ENCODE measurements around the gene EFNA2. TPM values are rescaled to one million over a fixed set of nuclear protein-coding genes. Genes with fewer than 3 reads are reported as not detected.

The EFNA2 gene
- total and polyA plus RNA-seq, 8 donors = 0.15 to 21.1 (median 0.55) TPM; not detected in 5

GRCh38 chr19:1307755-1308303 is 22.2 kb downstream of the EFNA2 start:
- Histone ChIP-seq H3K9me3 (no peaks in the 10 kb centered on the region), H3K4me3 (no peak overlapping the region), H3K27me3 (peaks cover 0 to 41% (median 18%) of the 10 kb centered on the region in 3 donors), H3K4me1 (peaks cover 0 to 8% (median 0%) of the 10 kb centered on the region in 4 donors), H3K36me3 (no peaks in the 10 kb centered on the region), H3K27ac (no peak overlapping the region)
- intact Hi-C loops (cut with DNase I; ENCODE audit: low total_unique reads) = no loop called here
- WGBS, 5 donors = 89 to 95% (median 93%) methylated on average over 19 to 20 of the region's 20 CpGs
- TF ChIP-seq POLR2AphosphoS5 (IDR thresholded peaks at IDR 0.05) (no peak), POLR2A (IDR thresholded peaks at IDR 0.05) (no peak), EP300 (IDR thresholded peaks at IDR 0.05) (no peak), CTCF (IDR thresholded peaks at IDR 0.05) (no peak)
- DNase-seq = no peak

DNA sequence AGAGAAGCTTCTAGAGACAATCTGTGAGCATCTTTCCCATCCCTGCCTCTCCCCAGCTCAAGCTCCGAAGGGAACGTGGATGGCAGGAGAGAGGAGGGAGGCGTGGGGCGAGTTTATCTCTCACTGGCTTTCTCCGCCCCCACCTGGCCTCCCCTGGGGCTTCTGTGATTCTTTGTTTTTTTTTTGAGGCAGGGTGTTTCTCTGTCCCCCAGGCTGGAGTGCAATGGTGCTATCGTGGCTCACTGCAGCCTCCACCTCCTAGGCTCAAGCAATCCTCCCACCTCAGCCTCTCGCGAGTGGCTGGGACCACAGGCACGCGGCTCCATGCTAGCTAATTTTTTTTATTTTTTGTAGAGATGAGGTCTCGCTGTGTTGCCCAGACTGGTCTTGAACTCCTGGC is 23.0 kb downstream of the EFNA2 start:
- Histone ChIP-seq H3K4me1 (peaks cover 0 to 8% (median 7%) of the 10 kb centered on the region in 4 donors), H3K27ac (no peak overlapping the region), H3K27me3 (peaks cover 0 to 50% (median 26%) of the 10 kb centered on the region in 3 donors), H3K36me3 (no peaks in the 10 kb centered on the region), H3K9me3 (no peaks in the 10 kb centered on the region), H3K4me3 (no peak overlapping the region)
- TF ChIP-seq CTCF (IDR thresholded peaks at IDR 0.05) = no peak
- TF ChIP-seq POLR2AphosphoS5 (IDR thresholded peaks at IDR 0.05) = no peak
- no peak for TF ChIP-seq POLR2A (IDR thresholded peaks at IDR 0.05)
- TF ChIP-seq EP300 (IDR thresholded peaks at IDR 0.05) = no peak
- DNase-seq = no peak
- intact Hi-C loops (cut with DNase I; ENCODE audit: low total_unique reads) = no loop called here
- WGBS, 5 donors = 48 to 63% (median 57%) methylated on average over 11 of the region's 11 CpGs

DNA sequence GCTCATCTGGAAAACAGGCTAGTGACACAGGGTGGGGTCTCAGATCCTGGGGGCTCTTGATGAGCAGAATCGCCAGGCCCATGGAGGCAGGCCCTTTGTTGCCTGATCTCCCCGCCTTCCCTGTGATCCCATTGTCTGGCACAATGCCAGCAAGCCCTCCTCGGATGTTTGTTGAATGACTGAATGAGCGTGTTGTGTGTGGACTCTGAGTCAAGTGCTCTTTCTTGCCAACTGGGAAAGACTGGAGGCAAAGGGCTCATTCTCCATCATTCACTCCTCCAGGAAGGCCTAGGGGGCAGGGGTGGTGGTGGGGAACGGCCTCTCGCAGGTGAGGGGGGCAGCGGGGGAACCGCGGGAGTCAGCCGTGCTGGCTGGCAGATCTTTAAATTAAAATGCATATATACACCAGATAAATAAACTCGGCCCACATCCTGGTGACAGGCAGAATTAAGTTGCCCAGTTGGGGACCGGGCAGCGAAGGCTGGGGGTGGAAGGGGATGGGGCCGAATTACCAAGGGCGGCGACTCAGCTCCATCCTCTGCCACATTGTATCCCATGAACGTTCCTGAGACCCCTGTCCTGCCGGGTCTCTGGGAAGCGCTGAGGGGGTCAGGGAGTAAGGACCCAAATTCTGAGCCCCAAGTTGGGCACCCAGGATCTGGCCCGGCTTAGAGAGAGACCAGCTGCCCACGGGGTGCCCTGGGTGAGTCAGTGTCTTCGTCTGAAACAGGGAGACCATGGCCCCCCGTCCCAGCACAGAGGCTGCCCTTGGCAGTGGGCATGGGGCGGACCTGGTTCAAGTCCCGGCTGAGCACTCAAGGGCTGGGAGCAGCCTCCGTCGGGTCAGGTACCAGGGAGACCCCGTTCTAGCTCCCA is 24.5 kb downstream of the EFNA2 start:
- H3K9me3 ChIP-seq = no peaks in the 10 kb centered on the region
- intact Hi-C loops (cut with DNase I; ENCODE audit: low total_unique reads) = no loop called here
- peaks cover 0 to 8% (median 4%) of the 10 kb centered on the region in 4 donors for H3K4me1 ChIP-seq
- TF ChIP-seq POLR2AphosphoS5 (IDR thresholded peaks at IDR 0.05) = no peak
- H3K4me3 ChIP-seq = no peak overlapping the region
- peaks cover 0 to 65% (median 40%) of the 10 kb centered on the region in 3 donors for H3K27me3 ChIP-seq
- 64 to 70% (median 68%) methylated on average over 22 to 28 of the region's 28 CpGs for WGBS, 5 donors
- DNase-seq = no peak
- H3K36me3 ChIP-seq = no peaks in the 10 kb centered on the region
- H3K27ac ChIP-seq = no peak overlapping the region

GRCh38 chr19:1310853-1311180 is 25.1 kb downstream of the EFNA2 start:
- Histone ChIP-seq H3K4me3 (no peak overlapping the region), H3K36me3 (no peaks in the 10 kb centered on the region), H3K27me3 (peaks cover 0 to 71% (median 46%) of the 10 kb centered on the region in 3 donors), H3K27ac (no peak overlapping the region), H3K9me3 (no peaks in the 10 kb centered on the region), H3K4me1 (peaks cover 6 to 14% (median 10%) of the 10 kb centered on the region in 4 donors)
- TF ChIP-seq EP300 (IDR thresholded peaks at IDR 0.05) (no peak), CTCF (IDR thresholded peaks at IDR 0.05) (no peak), POLR2AphosphoS5 (IDR thresholded peaks at IDR 0.05) (no peak), POLR2A (IDR thresholded peaks at IDR 0.05) (no peak)
- DNase-seq = no peak
- 83 to 89% (median 88%) methylated on average over 15 to 18 of the region's 18 CpGs for WGBS, 5 donors
- intact Hi-C loops (cut with DNase I; ENCODE audit: low total_unique reads) = no loop called here

Data from stomach (tissue), 9 donors.